Gastrocnemius medialis (tissue), 4 donors: ENCODE results near the gene KLHL8. TPM values are rescaled to one million over a fixed set of nuclear protein-coding genes. Genes with fewer than 3 reads are reported as not detected.

Experiments used
- ATAC-seq, 2 donors: fragments of 150-250 bp; one replicate each; pipeline ENCODE4 v1.9.1; 2016
- DNase-seq, 2 donors: peaks; one replicate each; pipeline ENCODE4 v3.0.0-alpha.2; 2019
- H3K27ac ChIP-seq, 4 donors: fragments of 200-600 bp; sonication (generic); 1 replicate in 1 of 4; 2 replicates in 3 of 4; pipeline ENCODE4 v1.5.1; 2016 to 2018; ENCODE audit warnings: mild to moderate bottlenecking in 2 of 4, moderate library complexity in 1 of 4
- H3K27me3 ChIP-seq, 3 donors: fragments of 200-600 bp; sonication (generic) in 2 of 3; 1 replicate in 1 of 3; 2 replicates in 2 of 3; pipeline versions ENCODE4 v1.5.1 to v1.6.0; 2016 to 2019; ENCODE audit warnings: mild to moderate bottlenecking in 1 of 3, moderate library complexity in 1 of 3
- H3K36me3 ChIP-seq, 2 donors: fragments of 200-600 bp; sonication (generic) in 1 of 2; one replicate each; pipeline ENCODE4 v1.5.1; 2017 to 2018
- H3K4me1 ChIP-seq, 2 donors: fragments of 200-600 bp; sonication (generic) in 1 of 2; one replicate each; pipeline ENCODE4 v1.5.1; 2016 to 2017; ENCODE audit warnings: mild to moderate bottlenecking in 2 of 2
- H3K4me3 ChIP-seq, 4 donors: fragments of 200-600 bp; sonication (generic) in 3 of 4; 1 replicate in 1 of 4; 2 replicates in 3 of 4; pipeline ENCODE4 v1.5.1; 2016 to 2019; ENCODE audit warnings: mild to moderate bottlenecking in 2 of 4
- H3K9me3 ChIP-seq, 3 donors: fragments of 200-600 bp; sonication (generic) in 2 of 3; 1 replicate in 1 of 3; 2 replicates in 2 of 3; pipeline ENCODE4 v1.5.1; 2016 to 2019
- POLR2A ChIP-seq, 2 donors: fragments of 450-650 bp; IDR thresholded peaks; one replicate each; pipeline ENCODE4 v1.6.1; 2017; ENCODE audit warnings: antibody characterized with exemption in 2 of 2, mild to moderate bottlenecking in 2 of 2, moderate library complexity in 2 of 2
- in situ Hi-C, 4 donors: fragments of 200-750 bp; cut with MboI; loops; one replicate each; pipeline versions ENCODE4 v1.15.0 to v1.8.0; 2017; ENCODE audit warnings: low sequenced_read_pairs in 4 of 4
- intact Hi-C: fragments of 100-400 bp; cut with DNase I; formaldehyde crosslinking; loops from one replicate; pipeline ENCODE4 v1.15.1; 2023; ENCODE audit warnings: low total_unique reads
- total RNA-seq, 4 donors: library from RNA; depleted of rRNA; stranded (reverse); fragments of >200 nt; gene quantifications; one replicate each; pipeline versions ENCODE4 v1.1.0 to v1.2.3, GENCODE V29; 2016
- TF ChIP-seq, protein P1 (sequence below), 5 experiments: fragments of 450-650 bp in 3 of 5; fragments of 200-600 bp in 2 of 5; sonication (generic) in 2 of 5; IDR thresholded peaks in 4 of 5; conservative IDR thresholded peaks in 1 of 5; 1 replicate in 4 of 5; 2 replicates in 1 of 5; pipeline ENCODE4 v1.5.1; 2016 to 2019; ENCODE audit warnings: antibody characterized with exemption in 5 of 5, mild to moderate bottlenecking in 3 of 5, moderate library complexity in 3 of 5

Gene KLHL8
- total RNA-seq, 4 donors from 2014 or later: 15.5 to 19.4 (median 18.6) TPM

DNA sequence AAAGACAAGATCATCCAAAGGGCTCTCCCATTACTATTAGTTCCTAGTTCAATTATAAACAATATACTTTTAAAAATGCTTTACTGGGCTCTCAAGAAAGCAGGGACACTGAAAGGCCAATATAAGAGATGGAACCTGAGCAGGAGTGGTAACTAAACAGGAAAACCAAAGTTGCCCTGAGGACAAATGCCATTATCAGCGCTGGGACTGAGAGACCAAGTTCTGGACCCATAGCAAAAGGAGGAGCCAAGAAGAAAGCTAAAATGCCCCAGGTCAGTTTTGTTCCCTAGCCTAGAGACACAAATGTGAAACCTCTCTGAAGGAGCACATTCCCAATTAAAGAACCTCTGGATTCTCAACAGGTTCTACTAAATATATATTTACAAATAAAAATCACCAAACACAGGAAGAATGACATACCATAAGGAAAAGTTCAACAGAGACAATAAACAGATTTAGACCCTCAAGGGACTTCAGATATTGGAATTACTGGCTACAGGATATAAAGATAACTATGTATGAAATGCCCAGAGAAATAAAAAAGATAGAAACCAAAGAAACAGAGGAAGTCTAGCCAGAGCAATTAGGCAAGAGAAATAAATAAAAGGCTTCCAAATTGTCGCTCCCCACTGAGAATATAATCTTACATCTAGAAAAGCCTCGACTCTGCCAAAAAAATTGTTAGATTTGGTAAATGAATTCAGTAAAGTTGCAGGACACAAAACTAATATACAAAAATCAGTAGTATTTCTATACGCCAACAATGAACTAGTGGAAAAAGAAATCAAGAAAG, 67.1 kb downstream of the KLHL8 start:
- H3K9me3 ChIP-seq: no peaks in the 10 kb centered on the region
- H3K4me1 ChIP-seq: no peaks in the 10 kb centered on the region
- TF ChIP-seq, protein P1, sequence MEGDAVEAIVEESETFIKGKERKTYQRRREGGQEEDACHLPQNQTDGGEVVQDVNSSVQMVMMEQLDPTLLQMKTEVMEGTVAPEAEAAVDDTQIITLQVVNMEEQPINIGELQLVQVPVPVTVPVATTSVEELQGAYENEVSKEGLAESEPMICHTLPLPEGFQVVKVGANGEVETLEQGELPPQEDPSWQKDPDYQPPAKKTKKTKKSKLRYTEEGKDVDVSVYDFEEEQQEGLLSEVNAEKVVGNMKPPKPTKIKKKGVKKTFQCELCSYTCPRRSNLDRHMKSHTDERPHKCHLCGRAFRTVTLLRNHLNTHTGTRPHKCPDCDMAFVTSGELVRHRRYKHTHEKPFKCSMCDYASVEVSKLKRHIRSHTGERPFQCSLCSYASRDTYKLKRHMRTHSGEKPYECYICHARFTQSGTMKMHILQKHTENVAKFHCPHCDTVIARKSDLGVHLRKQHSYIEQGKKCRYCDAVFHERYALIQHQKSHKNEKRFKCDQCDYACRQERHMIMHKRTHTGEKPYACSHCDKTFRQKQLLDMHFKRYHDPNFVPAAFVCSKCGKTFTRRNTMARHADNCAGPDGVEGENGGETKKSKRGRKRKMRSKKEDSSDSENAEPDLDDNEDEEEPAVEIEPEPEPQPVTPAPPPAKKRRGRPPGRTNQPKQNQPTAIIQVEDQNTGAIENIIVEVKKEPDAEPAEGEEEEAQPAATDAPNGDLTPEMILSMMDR (IDR thresholded peaks at IDR 0.05 in 4 of 5, conservative IDR thresholded peaks at IDR 0.05 in 1 of 5): no peak
- no peaks in the 10 kb centered on the region for H3K27me3 ChIP-seq
- ATAC-seq (no peak), DNase-seq (no peak)
- intact Hi-C loops (no loop called here), in situ Hi-C loops (loop anchor here in 1 of 4 donors (5.0 kb wide), 1 partner anchor 79 kb away; no protein-coding TSS in a partner anchor)
- H3K27ac ChIP-seq: no peak overlapping the region
- H3K36me3 ChIP-seq: no peaks in the 10 kb centered on the region
- H3K4me3 ChIP-seq: no peak overlapping the region

DNA sequence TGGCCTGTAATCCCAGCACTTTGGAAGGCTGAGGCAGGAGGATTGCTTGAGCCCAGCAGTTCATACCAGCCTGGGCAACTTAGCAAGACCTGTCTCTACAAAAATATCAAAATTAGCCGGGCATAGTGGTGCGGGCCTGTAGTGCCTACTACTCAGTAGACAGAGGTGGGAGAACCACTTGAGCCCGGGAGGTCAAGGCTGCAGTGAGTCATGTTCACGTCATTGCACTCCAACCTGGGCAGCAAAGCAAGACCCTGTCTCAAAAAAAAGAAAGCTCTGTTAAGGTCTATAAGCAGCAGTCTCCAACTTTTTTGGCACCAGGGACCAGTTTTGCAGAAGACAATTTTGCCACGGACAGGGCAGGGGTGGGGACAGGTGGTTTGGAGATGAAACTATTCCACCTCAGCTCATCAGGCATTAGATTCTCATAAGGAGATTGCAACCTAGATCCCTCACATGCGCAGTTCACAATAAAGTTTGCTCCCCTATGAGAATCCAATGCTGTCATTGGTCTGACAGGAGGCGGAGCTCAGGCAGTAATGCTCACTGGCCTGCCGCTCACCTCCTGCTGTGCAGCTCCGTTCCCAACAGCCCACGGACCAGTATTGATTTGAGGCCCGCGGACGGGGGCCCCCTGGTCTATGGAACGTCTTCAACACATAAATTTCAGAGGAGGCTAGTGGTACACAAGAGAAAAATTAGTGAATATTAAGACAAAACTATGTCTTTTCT, 67.9 kb downstream of the KLHL8 start:
- no peak for TF ChIP-seq POLR2A (IDR thresholded peaks at IDR 0.05)
- TF ChIP-seq, protein P1 (IDR thresholded peaks at IDR 0.05 in 4 of 5, conservative IDR thresholded peaks at IDR 0.05 in 1 of 5): no peak
- intact Hi-C loops: no loop called here
- in situ Hi-C loops: loop anchor here in 1 of 4 donors (5.0 kb wide), 1 partner anchor 80 kb away; no protein-coding TSS in a partner anchor
- ATAC-seq (peak in 1 of 2 donors; percentile 16), DNase-seq (no peak)
- Histone ChIP-seq H3K36me3 (no peaks in the 10 kb centered on the region), H3K4me3 (no peak overlapping the region), H3K4me1 (no peaks in the 10 kb centered on the region), H3K9me3 (no peaks in the 10 kb centered on the region), H3K27ac (no peak overlapping the region), H3K27me3 (no peaks in the 10 kb centered on the region)

DNA sequence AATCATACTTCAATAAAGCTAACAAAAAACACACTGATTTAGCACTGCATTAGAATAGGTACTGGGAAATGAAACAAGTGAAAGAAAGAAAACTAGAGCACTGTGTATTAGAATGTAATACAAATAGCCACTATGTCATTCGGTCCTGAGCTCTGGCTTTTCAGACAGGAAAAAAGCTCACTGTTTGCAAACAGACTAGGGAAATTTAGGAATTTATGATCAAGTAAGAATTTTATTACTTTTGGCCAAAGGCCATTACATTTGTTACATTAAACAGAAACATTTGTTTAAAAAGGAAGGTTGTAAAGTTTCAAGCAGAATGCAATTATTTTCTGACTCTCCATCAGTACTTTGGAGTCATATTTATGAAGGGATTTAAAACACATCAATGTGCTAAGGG, 68.7 kb downstream of the KLHL8 start:
- ATAC-seq (no peak), DNase-seq (no peak)
- H3K9me3 ChIP-seq: no peaks in the 10 kb centered on the region
- H3K4me3 ChIP-seq: no peak overlapping the region
- H3K36me3 ChIP-seq: no peaks in the 10 kb centered on the region
- intact Hi-C loops: loop anchor here (1.0 kb wide), 1 partner anchor 84 kb away; no protein-coding TSS in a partner anchor
- no peaks in the 10 kb centered on the region for H3K4me1 ChIP-seq
- no peak overlapping the region for H3K27ac ChIP-seq
- H3K27me3 ChIP-seq: no peaks in the 10 kb centered on the region
- in situ Hi-C loops: loop anchor here in 1 of 4 donors (5.0 kb wide), 1 partner anchor 81 kb away; no protein-coding TSS in a partner anchor
- no peak for TF ChIP-seq POLR2A (IDR thresholded peaks at IDR 0.05)
- TF ChIP-seq, protein P1 (IDR thresholded peaks at IDR 0.05 in 4 of 5, conservative IDR thresholded peaks at IDR 0.05 in 1 of 5): no peak

DNA sequence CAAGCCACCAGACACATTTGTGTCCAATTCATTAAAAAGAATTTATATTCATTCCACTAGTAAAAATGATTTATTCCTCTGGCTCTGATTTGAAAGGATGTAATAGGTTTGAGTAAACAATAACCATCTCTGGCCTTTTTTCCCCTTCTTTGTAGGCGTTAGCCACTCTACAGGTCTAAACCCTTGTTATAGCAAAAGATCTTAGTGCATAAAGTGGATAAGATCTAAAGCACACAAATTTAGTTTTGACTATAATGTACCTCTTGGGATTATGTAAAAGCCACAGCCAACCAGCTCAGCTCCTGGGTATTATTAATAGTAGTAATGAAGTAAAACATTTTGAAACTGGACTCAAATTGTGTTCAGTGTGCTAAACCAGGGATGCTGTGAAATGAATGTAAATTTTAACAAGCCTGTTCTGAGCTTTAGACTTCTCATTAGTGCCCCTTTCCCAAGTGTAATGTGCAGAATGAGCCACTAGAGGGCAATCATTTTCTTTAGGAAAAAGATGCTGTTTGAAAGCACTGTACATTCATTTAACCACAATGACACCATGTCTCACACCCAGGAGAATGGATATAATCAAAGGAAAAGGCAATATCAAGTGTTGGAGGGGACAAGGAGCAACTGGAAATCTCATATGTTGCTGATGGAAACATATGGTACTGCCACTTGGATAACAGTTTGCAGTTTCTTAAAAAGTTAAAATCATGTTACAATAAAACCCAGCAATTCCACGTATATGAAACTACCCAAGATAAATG, 69.7 kb downstream of the KLHL8 start:
- DNase-seq (peak in 1 of 2 donors; percentile 12), ATAC-seq (peak; percentile 43 to 64)
- Histone ChIP-seq H3K4me3 (no peak overlapping the region), H3K27ac (no peak overlapping the region), H3K9me3 (no peaks in the 10 kb centered on the region), H3K36me3 (no peaks in the 10 kb centered on the region), H3K27me3 (no peaks in the 10 kb centered on the region), H3K4me1 (no peaks in the 10 kb centered on the region)
- intact Hi-C loops: loop anchor here (1.0 kb wide), 1 partner anchor 85 kb away; no protein-coding TSS in a partner anchor
- in situ Hi-C loops: loop anchor here in 1 of 4 donors (5.0 kb wide), 1 partner anchor 82 kb away; no protein-coding TSS in a partner anchor
- TF ChIP-seq, protein P1 (IDR thresholded peaks at IDR 0.05 in 4 of 5, conservative IDR thresholded peaks at IDR 0.05 in 1 of 5): peak; percentile 83 to 89 (median 86)
- TF ChIP-seq POLR2A (IDR thresholded peaks at IDR 0.05): no peak
